SK-N-MC (cell line): Measurements from ENCODE around the gene MEIKIN.

Experiments used
- FOXP2 ChIP-seq: optimal IDR thresholded peaks from 2 replicates; pipeline ENCODE3; 2011; ENCODE audit warnings: mild to moderate bottlenecking, moderate library complexity; ENCODE audit not compliant: insufficient read depth; ENCODE audit errors: extremely low read length, control extremely low read depth
- POLR2AphosphoS5 ChIP-seq: IDR thresholded peaks from 2 replicates; pipeline ENCODE4 v1.6.1; 2012; ENCODE audit warnings: mild to moderate bottlenecking, low read depth, low read length, borderline replicate concordance

GRCh38 chr5:131774652-131775367 lies 170.7 kb downstream of the MEIKIN start:
- TF ChIP-seq FOXP2 = no peak
- no peak for TF ChIP-seq POLR2AphosphoS5
